Hepatocyte (in vitro differentiated cells): Measurements from ENCODE around the gene CELF4.

Experiments used
- CTCF ChIP-seq: fragments of 200-600 bp; sonication (generic); IDR thresholded peaks from 2 replicates; pipeline ENCODE4 v1.5.1; 2016; ENCODE audit warnings: antibody characterized with exemption, mild to moderate bottlenecking; ENCODE audit not compliant: poor library complexity
- EZH2 ChIP-seq: fragments of 200-600 bp; sonication (generic); IDR thresholded peaks from 2 replicates; pipeline ENCODE4 v1.6.1; 2016; ENCODE audit warnings: antibody characterized with exemption, mild to moderate bottlenecking, borderline replicate concordance

DNA sequence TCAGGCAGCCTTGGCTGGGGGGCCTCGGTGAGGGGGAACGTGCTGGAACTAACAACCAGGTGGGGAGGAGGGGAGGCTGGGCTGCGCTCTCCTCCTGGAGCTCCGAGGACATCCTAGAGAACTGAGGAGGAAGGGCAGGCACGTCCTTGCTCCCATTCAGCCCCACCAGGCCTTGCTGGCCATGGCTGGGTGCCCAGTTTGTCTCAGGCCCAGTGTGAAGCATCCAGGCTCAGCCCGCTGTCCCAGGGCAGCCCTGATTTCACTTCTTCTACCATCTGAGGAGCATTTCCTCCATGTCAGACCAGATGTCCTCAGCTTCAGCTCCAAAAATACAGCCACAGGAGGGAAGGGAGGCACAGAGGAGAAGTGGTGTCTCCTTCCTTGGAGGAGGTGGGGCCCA lies 125.4 kb downstream of the CELF4 start:
- no peak for TF ChIP-seq CTCF
- no peak for TF ChIP-seq EZH2
